Muscle of arm (tissue), 14 donors: ENCODE data around the gene SERF1A. TPM values are rescaled to one million over a fixed set of nuclear protein-coding genes. Genes with fewer than 3 reads are reported as not detected.
"Not testable (repeated sequence)": the region's sequence is repeated elsewhere in the genome, so short reads cannot be mapped to it uniquely, and the experiment has no call there.

Experiments used
- DNase-seq: peaks from one replicate; pipeline ENCODE4 v3.0.0-alpha.2; 2013
- long read RNA-seq, 11 donors: transcript quantifications; one replicate each; lab custom pipeline, GENCODE V29; 2026
- polyA plus RNA-seq, 12 donors: library from polyadenylated mRNA; unstranded; fragments of 120-200 nt; gene quantifications; one replicate each; pipeline ENCODE4 v1.2.1, GENCODE V29; 2013; ENCODE audit not compliant: insufficient read length in 12 of 12

SERF1A gene
- 10 to 100 TPM in 3 of 12 donors, 1 to 10 TPM in 8, not detected in 1; 1.8 to 38.7 (median 3.4) TPM for polyA plus RNA-seq
- long read RNA-seq, donor 1, transcript SERF1A-201 (3 exons, 963 nt), result major isoform, 23 of 29 reads
- long read RNA-seq, donor 1, partial matches to known transcripts, result 0 of 29 reads
- long read RNA-seq, donor 1, other reads (novel, unspliced or antisense), result 0 of 29 reads
- long read RNA-seq, donor 2, transcript SERF1A-201 (3 exons, 963 nt), result major isoform, 14 of 19 reads
- long read RNA-seq, donor 2, partial matches to known transcripts, result 0 of 19 reads
- long read RNA-seq, donor 2, other reads (novel, unspliced or antisense), result 0 of 19 reads
- long read RNA-seq, donor 3, transcript SERF1A-201 (3 exons, 963 nt), result major isoform, 8 of 14 reads
- long read RNA-seq, donor 3, partial matches to known transcripts, result 6 of 14 reads
- long read RNA-seq, donor 3, other reads (novel, unspliced or antisense), result 0 of 14 reads
- long read RNA-seq, donor 4, transcript SERF1A-201 (3 exons, 963 nt), result major isoform, 8 of 12 reads
- long read RNA-seq, donor 4, partial matches to known transcripts, result 0 of 12 reads
- long read RNA-seq, donor 4, other reads (novel, unspliced or antisense), result 0 of 12 reads
- long read RNA-seq, donor 5, transcript SERF1A-201 (3 exons, 963 nt), result major isoform, 18 of 30 reads
- long read RNA-seq, donor 5, partial matches to known transcripts, result 9 of 30 reads
- long read RNA-seq, donor 5, other reads (novel, unspliced or antisense), result 0 of 30 reads
- long read RNA-seq, donor 6, transcript SERF1A-201 (3 exons, 963 nt), result major isoform, 7 of 14 reads
- long read RNA-seq, donor 6, partial matches to known transcripts, result 5 of 14 reads
- long read RNA-seq, donor 6, other reads (novel, unspliced or antisense), result 0 of 14 reads
- long read RNA-seq, donor 7, transcript SERF1A-201 (3 exons, 963 nt), result major isoform, 7 of 9 reads
- long read RNA-seq, donor 7, partial matches to known transcripts, result 0 of 9 reads
- long read RNA-seq, donor 7, other reads (novel, unspliced or antisense), result 0 of 9 reads
- long read RNA-seq, donor 8, transcript SERF1A-201 (3 exons, 963 nt), result major isoform, 8 of 18 reads
- long read RNA-seq, donor 8, partial matches to known transcripts, result 7 of 18 reads
- long read RNA-seq, donor 8, other reads (novel, unspliced or antisense), result 0 of 18 reads
- long read RNA-seq, donor 9, transcript SERF1A-201 (3 exons, 963 nt), result major isoform, 10 of 15 reads
- long read RNA-seq, donor 9, partial matches to known transcripts, result 0 of 15 reads
- long read RNA-seq, donor 9, other reads (novel, unspliced or antisense), result 0 of 15 reads
- long read RNA-seq, donor 10, transcript SERF1A-201 (3 exons, 963 nt), result major isoform, 8 of 10 reads
- long read RNA-seq, donor 10, partial matches to known transcripts, result 0 of 10 reads
- long read RNA-seq, donor 10, other reads (novel, unspliced or antisense), result 0 of 10 reads
- long read RNA-seq, donor 11, transcript SERF1A-201 (3 exons, 963 nt), result major isoform, 10 of 11 reads
- long read RNA-seq, donor 11, partial matches to known transcripts, result 0 of 11 reads
- long read RNA-seq, donor 11, other reads (novel, unspliced or antisense), result 0 of 11 reads

GRCh38 chr5:70900533-70901271 is at the start of gene SERF1A:
SERF1A (plus strand) TSS chr5:70900669; CDS start chr5:70900870, 201 bp downstream.
- not testable (repeated sequence) for DNase-seq

DNA sequence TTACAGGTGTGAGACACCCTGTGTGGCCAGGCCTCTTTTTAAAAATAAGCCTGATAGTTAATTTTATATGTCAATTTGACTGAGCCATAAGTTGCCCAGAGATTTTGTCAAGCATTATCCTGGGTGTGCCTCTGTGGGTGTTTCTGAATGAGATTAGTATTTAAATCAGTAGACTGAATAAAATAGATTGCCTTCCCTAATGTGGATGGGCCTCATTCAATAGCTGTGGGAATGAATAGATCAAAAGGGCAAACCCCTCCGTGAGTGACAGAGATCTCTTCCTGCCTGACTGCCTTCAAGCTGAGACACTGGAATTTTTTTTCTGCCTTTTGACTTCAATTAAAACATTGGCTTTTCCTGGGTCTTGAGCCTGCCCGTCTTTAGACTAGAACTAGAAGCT is 33.7 kb upstream of the SERF1A start:
- DNase-seq, result not testable (repeated sequence)

- not testable (repeated sequence) for DNase-seq
These were observed 29.8 kb upstream of the SERF1A start for GRCh38 chr5:70870626-70871025.

GRCh38 chr5:70896076-70896475 is 4.4 kb upstream of the SERF1A start:
- not testable (repeated sequence) for DNase-seq

DNA sequence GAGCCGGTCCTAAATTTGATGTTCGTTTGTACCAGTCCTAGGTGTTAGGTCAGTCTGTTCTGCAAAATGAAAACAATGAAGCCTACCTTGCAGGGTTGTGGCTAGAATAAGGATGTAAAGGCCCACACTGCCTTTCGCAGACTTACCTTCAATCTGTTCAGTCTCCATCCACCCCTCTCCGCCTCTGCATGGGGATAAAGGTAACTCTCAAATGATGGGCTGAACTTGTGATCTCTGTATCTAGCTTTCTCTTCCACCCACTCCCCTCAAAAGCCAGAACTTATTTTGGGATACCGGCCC is 753 bp downstream of the SERF1A start:
- DNase-seq, result not testable (repeated sequence)

DNA sequence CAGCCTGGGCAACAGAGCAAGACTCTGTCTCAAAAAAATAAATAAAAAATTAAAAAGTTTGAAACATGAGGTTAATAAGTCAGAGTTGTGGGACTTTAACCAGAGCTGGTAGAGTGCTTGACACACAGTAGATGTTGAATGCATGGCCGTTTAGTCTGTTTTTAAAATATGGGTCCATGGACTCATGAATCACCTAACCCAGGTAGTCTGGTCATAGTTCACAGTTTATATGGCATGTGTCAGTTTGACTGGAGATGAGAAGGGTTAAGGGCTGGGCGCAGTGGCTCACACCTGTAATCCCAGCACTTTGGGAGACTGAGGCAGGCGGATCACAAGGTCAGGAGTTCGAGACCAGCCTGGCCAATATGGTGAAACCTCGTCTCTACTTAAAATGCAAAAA is 6.2 kb downstream of the SERF1A start:
- DNase-seq, result not testable (repeated sequence)

- DNase-seq, result not testable (repeated sequence)
These were observed 16.4 kb downstream of the SERF1A start for GRCh38 chr5:70916829-70917228.

DNA sequence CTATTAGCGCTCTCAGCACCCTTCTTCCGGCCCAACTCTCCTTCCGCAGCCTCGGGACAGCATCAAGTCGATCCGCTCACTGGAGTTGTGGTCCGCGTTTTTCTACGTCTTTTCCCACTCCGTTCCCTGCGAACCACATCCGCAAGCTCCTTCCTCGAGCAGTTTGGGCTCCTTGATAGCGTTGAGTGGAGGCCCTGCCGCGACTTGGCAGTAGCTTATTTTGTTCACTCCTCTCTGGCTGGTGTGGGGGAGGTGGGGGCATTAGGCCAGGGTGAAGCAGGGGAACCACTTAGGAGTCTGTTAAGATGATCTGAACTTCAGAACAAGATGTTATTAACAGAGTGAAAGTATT is 24.7 kb downstream of the SERF1A start:
- not testable (repeated sequence) for DNase-seq

GRCh38 chr5:70931709-70932368 is 31.4 kb downstream of the SERF1A start:
- not testable (repeated sequence) for DNase-seq

DNA sequence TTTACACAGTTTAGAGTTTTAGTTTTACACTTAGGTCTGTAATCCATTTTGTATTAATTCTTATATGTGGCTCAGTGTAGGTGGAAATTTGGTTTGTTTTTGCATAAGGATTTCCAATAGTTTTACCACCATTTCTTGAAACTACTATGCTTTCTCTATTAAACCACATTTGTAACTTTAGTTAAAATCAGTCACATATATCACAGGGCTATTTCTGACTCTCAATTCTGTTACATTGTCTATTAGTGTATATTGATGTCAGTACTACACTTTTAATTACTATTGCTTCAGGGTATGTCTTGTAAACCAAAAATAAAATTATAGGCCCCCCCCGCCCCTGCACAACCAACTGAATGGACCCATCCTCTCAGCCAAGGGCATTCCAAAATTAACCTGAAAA is 32.1 kb downstream of the SERF1A start:
- DNase-seq, result not testable (repeated sequence)

- DNase-seq, result not testable (repeated sequence)
These were observed 52.6 kb downstream of the SERF1A start for GRCh38 chr5:70953068-70953467.

Other genes with a start within 250 kb of the SERF1A start
- gene SMN1, start 24.4 kb downstream of the SERF1A start, polyA plus RNA-seq, result 10 to 100 TPM in 11 of 12 donors, not detected in 1; 25.8 to 59.5 (median 39.9) TPM
- 10 to 100 TPM in 9 of 12 donors, 1 to 10 TPM in 2, not detected in 1; 9.6 to 38.7 (median 12.4) TPM for gene NAIP, start 124.7 kb downstream of the SERF1A start, polyA plus RNA-seq
- 10 to 100 TPM in 11 of 12 donors, not detected in 1; 11.8 to 40.3 (median 16.5) TPM for gene GTF2H2, start 167.0 kb downstream of the SERF1A start, polyA plus RNA-seq